NK-92 (cell line): ENCODE measurements around the gene CFDP1.
"Not testable (repeated sequence)": the region's sequence is repeated elsewhere in the genome, so short reads cannot be mapped to it uniquely, and the experiment has no call there.

Experiments used
- DNase-seq: peaks from one replicate; lab custom pipeline; 2025; ENCODE audit not compliant: unreplicated experiment; lab: John Stamatoyannopoulos, UW

CFDP1 gene

GRCh38 chr16:75459691-75460090 is 26.4 kb upstream of the CFDP1 start:
- no peak for DNase-seq

- DNase-seq: no peak
Measured at GRCh38 chr16:75458439-75458838, 25.1 kb upstream of the CFDP1 start.

- DNase-seq: no peak
Measured at GRCh38 chr16:75458029-75458428, 24.7 kb upstream of the CFDP1 start.

GRCh38 chr16:75457485-75458021 is 24.2 kb upstream of the CFDP1 start:
- DNase-seq: no peak

GRCh38 chr16:75456971-75457370 is 23.7 kb upstream of the CFDP1 start:
- no peak for DNase-seq

- DNase-seq: not testable (repeated sequence)
Measured at GRCh38 chr16:75456486-75456885, 23.2 kb upstream of the CFDP1 start.

GRCh38 chr16:75455677-75456076 is 22.4 kb upstream of the CFDP1 start:
- no peak for DNase-seq

GRCh38 chr16:75452464-75453190 is 19.3 kb upstream of the CFDP1 start:
- no peak for DNase-seq

GRCh38 chr16:75446416-75446815 is 13.1 kb upstream of the CFDP1 start:
- no peak for DNase-seq

- no peak for DNase-seq
Measured at GRCh38 chr16:75445298-75445697, 12.0 kb upstream of the CFDP1 start.

- no peak for DNase-seq
Measured at GRCh38 chr16:75443298-75443697, 10.0 kb upstream of the CFDP1 start.

- no peak for DNase-seq
Measured at GRCh38 chr16:75433732-75434413, 570 bp upstream of the CFDP1 start.

- no peak for DNase-seq
Measured at GRCh38 chr16:75429621-75430403, 3.5 kb downstream of the CFDP1 start.

GRCh38 chr16:75426524-75426923 is 6.8 kb downstream of the CFDP1 start:
- not testable (repeated sequence) for DNase-seq

GRCh38 chr16:75424105-75424762 is 9.1 kb downstream of the CFDP1 start:
- DNase-seq: not testable (repeated sequence)

GRCh38 chr16:75423723-75424104 is 9.6 kb downstream of the CFDP1 start:
- no peak for DNase-seq

- no peak for DNase-seq
Measured at GRCh38 chr16:75421820-75422126, 11.5 kb downstream of the CFDP1 start.

- DNase-seq: no peak
Measured at GRCh38 chr16:75420987-75421819, 12.1 kb downstream of the CFDP1 start.

GRCh38 chr16:75416904-75417565 is 16.3 kb downstream of the CFDP1 start:
- no peak for DNase-seq
